ENCODE measurements around the gene TMEM59.

- no peak for TF ChIP-seq CTCF (IDR thresholded peaks at IDR 0.05)
- no peak for TF ChIP-seq POLR2A (IDR thresholded peaks at IDR 0.05)
Observed at GRCh38 chr1:54013393-54014008, 39.5 kb downstream of the TMEM59 start.
